Activated CD4-positive, alpha-beta T cell treated with anti-CD3 and anti-CD28 coated beads, Interleukin-2, Interleukin-4, amounts not matched to agents 100 ng/mL and 50 ng/mL, durations not matched to agents 16 hours and 8 hours (primary cell): ENCODE results near the gene CAB39L.

Experiments
- DNase-seq: peaks from one replicate; pipeline ENCODE4 v3.0.0-alpha.2; 2020; ENCODE audit warnings: low spot score

The CAB39L gene

GRCh38 chr13:49443704-49444523, at the start of gene CAB39L, which contains the start of gene SETDB2:
Gene CAB39L (minus strand): TSS chr13:49444064. CDS start chr13:49382910, 61,154 bp downstream.
Gene SETDB2 (plus strand): TSS chr13:49444274. CDS start chr13:49451894, 7,620 bp downstream.
- DNase-seq = peak; percentile 100

- no peak for DNase-seq
Observed at GRCh38 chr13:49488563-49488962, 44.7 kb upstream of the CAB39L start.

GRCh38 chr13:49481788-49482187, 37.9 kb upstream of the CAB39L start:
- DNase-seq = no peak

- DNase-seq = no peak
Observed at GRCh38 chr13:49476529-49476928, 32.7 kb upstream of the CAB39L start.

GRCh38 chr13:49472186-49472585, 28.3 kb upstream of the CAB39L start:
- no peak for DNase-seq

- DNase-seq = no peak
Observed at GRCh38 chr13:49466292-49466838, 22.5 kb upstream of the CAB39L start.

- no peak for DNase-seq
Observed at GRCh38 chr13:49464621-49465325, 20.9 kb upstream of the CAB39L start.

- DNase-seq = no peak
Observed at GRCh38 chr13:49464085-49464484, 20.2 kb upstream of the CAB39L start.

GRCh38 chr13:49459580-49459979, 15.7 kb upstream of the CAB39L start:
- DNase-seq = peak; percentile 39

GRCh38 chr13:49457221-49457620, 13.4 kb upstream of the CAB39L start:
- no peak for DNase-seq

GRCh38 chr13:49456156-49456555, 12.3 kb upstream of the CAB39L start:
- DNase-seq = no peak

GRCh38 chr13:49455007-49455398, 11.1 kb upstream of the CAB39L start:
- no peak for DNase-seq

- peak; percentile 64 for DNase-seq
Observed at GRCh38 chr13:49454388-49455006, 10.6 kb upstream of the CAB39L start.

GRCh38 chr13:49453465-49453864, 9.6 kb upstream of the CAB39L start:
- no peak for DNase-seq

GRCh38 chr13:49452725-49453457, 9.0 kb upstream of the CAB39L start:
- no peak for DNase-seq

- DNase-seq = peak; percentile 36
Observed at GRCh38 chr13:49450105-49450819, 6.4 kb upstream of the CAB39L start.

- no peak for DNase-seq
Observed at GRCh38 chr13:49448753-49449152, 4.9 kb upstream of the CAB39L start.

GRCh38 chr13:49446473-49446872, 2.6 kb upstream of the CAB39L start:
- DNase-seq = no peak

GRCh38 chr13:49444524-49445395, 896 bp upstream of the CAB39L start:
- DNase-seq = peak; percentile 47

GRCh38 chr13:49443357-49443703, 534 bp downstream of the CAB39L start:
- DNase-seq = peak; percentile 30
